Measurements from ENCODE around the gene SIGLEC15.

DNA sequence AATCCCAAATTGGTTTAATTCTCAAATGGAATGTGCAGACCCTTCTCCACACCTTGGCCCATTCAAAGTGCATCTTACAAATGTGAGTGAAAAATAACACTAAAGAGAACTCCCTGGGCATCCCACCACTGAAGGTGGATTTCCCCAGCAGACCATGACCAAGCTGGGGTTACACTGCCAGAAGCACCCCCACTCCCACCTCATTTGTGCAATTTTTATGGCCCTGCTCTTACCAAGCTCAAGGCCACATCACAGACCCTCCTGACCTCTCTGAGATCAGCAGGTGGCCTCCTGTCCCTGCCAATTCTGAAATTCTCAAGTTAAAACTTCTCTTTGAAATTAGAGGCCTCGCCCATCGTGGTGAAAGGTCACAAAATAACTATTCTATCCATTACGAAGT lies 21.6 kb downstream of the SIGLEC15 start:
- TF ChIP-seq, protein P1, sequence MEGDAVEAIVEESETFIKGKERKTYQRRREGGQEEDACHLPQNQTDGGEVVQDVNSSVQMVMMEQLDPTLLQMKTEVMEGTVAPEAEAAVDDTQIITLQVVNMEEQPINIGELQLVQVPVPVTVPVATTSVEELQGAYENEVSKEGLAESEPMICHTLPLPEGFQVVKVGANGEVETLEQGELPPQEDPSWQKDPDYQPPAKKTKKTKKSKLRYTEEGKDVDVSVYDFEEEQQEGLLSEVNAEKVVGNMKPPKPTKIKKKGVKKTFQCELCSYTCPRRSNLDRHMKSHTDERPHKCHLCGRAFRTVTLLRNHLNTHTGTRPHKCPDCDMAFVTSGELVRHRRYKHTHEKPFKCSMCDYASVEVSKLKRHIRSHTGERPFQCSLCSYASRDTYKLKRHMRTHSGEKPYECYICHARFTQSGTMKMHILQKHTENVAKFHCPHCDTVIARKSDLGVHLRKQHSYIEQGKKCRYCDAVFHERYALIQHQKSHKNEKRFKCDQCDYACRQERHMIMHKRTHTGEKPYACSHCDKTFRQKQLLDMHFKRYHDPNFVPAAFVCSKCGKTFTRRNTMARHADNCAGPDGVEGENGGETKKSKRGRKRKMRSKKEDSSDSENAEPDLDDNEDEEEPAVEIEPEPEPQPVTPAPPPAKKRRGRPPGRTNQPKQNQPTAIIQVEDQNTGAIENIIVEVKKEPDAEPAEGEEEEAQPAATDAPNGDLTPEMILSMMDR (IDR thresholded peaks at IDR 0.05; ENCODE audit: poor library complexity): no peak
- TF ChIP-seq EZH2 (IDR thresholded peaks at IDR 0.05; ENCODE audit: borderline replicate concordance): no peak

Measured in hepatocyte (in vitro differentiated cells).